DND-41 (cell line): Measurements from ENCODE around the gene SOX6.

Experiments
- ATAC-seq: fragments of 200-7000 bp; cut with Tn5 transposase; 3 replicates; pipeline ENCODE4 v1.9.1; 2021; ENCODE audit warnings: low read depth; ENCODE audit not compliant: insufficient read depth
- DNase-seq: peaks from one replicate; pipeline ENCODE4 v3.0.0-alpha.2; 2020
- H2AFZ ChIP-seq: 2 replicates; pipeline ENCODE4 v1.6.0; 2012; ENCODE audit warnings: low read depth, low read length
- H3K27ac ChIP-seq: 2 replicates; pipeline ENCODE4 v1.5.1; 2012; ENCODE audit warnings: low read length, inconsistent platforms
- H3K27me3 ChIP-seq: fragments of 200-600 bp; sonication (generic); 2 replicates; pipeline ENCODE4 v1.6.0; 2012; ENCODE audit warnings: low read length, mild to moderate bottlenecking, inconsistent platforms; ENCODE audit not compliant: insufficient read depth, poor library complexity
- H3K36me3 ChIP-seq: 2 replicates; pipeline ENCODE4 v1.5.1; 2012; ENCODE audit warnings: low read length, inconsistent platforms; ENCODE audit not compliant: insufficient read depth
- H3K4me1 ChIP-seq: 2 replicates; pipeline ENCODE4 v1.5.1; 2012; ENCODE audit warnings: mild to moderate bottlenecking, low read length; ENCODE audit not compliant: insufficient read depth
- H3K4me2 ChIP-seq: 2 replicates; pipeline ENCODE4 v1.6.0; 2012; ENCODE audit warnings: mild to moderate bottlenecking, moderate library complexity, low read length, inconsistent platforms; ENCODE audit not compliant: insufficient read depth
- H3K4me3 ChIP-seq, 2 experiments: fragments of 200-600 bp in 1 of 2; shearing (Covaris generic) in 1 of 2; 2 replicates each; pipeline ENCODE4 v1.5.1; 2012 to 2016; ENCODE audit warnings: inconsistent platforms in 2 of 2, low read length in 2 of 2, mild to moderate bottlenecking in 2 of 2, low read depth in 1 of 2, moderate library complexity in 1 of 2
- H3K79me2 ChIP-seq: 2 replicates; pipeline ENCODE4 v1.6.0; 2012; ENCODE audit warnings: low read length, inconsistent platforms; ENCODE audit not compliant: insufficient read depth
- H3K9ac ChIP-seq: 2 replicates; pipeline ENCODE4 v1.6.0; 2012; ENCODE audit warnings: low read depth, mild to moderate bottlenecking, inconsistent platforms, low read length, moderate library complexity
- H3K9me3 ChIP-seq: 2 replicates; pipeline ENCODE4 v1.5.1; 2012; ENCODE audit warnings: low read length, moderate library complexity, mild to moderate bottlenecking, inconsistent platforms; ENCODE audit not compliant: insufficient read depth, severe bottlenecking
- H4K20me1 ChIP-seq: 2 replicates; pipeline ENCODE4 v1.6.0; 2012; ENCODE audit warnings: low read length; ENCODE audit not compliant: insufficient read depth
- CTCF ChIP-seq: IDR thresholded peaks from 2 replicates; pipeline ENCODE4 v1.5.1; 2012; ENCODE audit warnings: borderline replicate concordance, low read length, moderate library complexity, mild to moderate bottlenecking; ENCODE audit not compliant: poor library complexity, severe bottlenecking; ENCODE audit errors: extremely low read depth
- EZH2 ChIP-seq: IDR thresholded peaks from 3 replicates; pipeline ENCODE4 v1.6.1; 2012; ENCODE audit warnings: borderline replicate concordance, low read depth, mild to moderate bottlenecking, moderate library complexity, low read length, inconsistent platforms; ENCODE audit not compliant: severe bottlenecking

The SOX6 gene

GRCh38 chr11:16195651-16196050 is 160.7 kb downstream of the SOX6 start:
- Histone ChIP-seq H3K4me3 (no peak overlapping the region), H2AFZ (no peak overlapping the region), H3K9me3 (no peaks in the 10 kb centered on the region), H4K20me1 (no peaks in the 10 kb centered on the region), H3K27ac (no peak overlapping the region), H3K36me3 (no peaks in the 10 kb centered on the region), H3K27me3 (no peaks in the 10 kb centered on the region), H3K4me1 (no peaks in the 10 kb centered on the region), H3K9ac (no peak overlapping the region), H3K79me2 (no peaks in the 10 kb centered on the region), H3K4me2 (no peak overlapping the region)
- no peak for ATAC-seq
- TF ChIP-seq EZH2 (no peak), CTCF (no peak)
- no peak for DNase-seq

GRCh38 chr11:16194566-16194965 is 161.8 kb downstream of the SOX6 start:
- Histone ChIP-seq H2AFZ (no peak overlapping the region), H3K79me2 (no peaks in the 10 kb centered on the region), H3K4me3 (no peak overlapping the region), H4K20me1 (no peaks in the 10 kb centered on the region), H3K27me3 (peaks cover 3% of the 10 kb centered on the region), H3K36me3 (no peaks in the 10 kb centered on the region), H3K4me2 (no peak overlapping the region), H3K9me3 (no peaks in the 10 kb centered on the region), H3K9ac (no peak overlapping the region), H3K27ac (no peak overlapping the region), H3K4me1 (no peaks in the 10 kb centered on the region)
- ATAC-seq (no peak), DNase-seq (no peak)
- TF ChIP-seq CTCF (no peak), EZH2 (no peak)

GRCh38 chr11:16193897-16194381 is 162.4 kb downstream of the SOX6 start:
- Histone ChIP-seq H3K9me3 (no peaks in the 10 kb centered on the region), H4K20me1 (no peaks in the 10 kb centered on the region), H3K4me2 (no peak overlapping the region), H3K79me2 (no peaks in the 10 kb centered on the region), H3K27ac (no peak overlapping the region), H3K9ac (no peak overlapping the region), H3K27me3 (peaks cover 3% of the 10 kb centered on the region), H3K4me3 (no peak overlapping the region), H2AFZ (no peak overlapping the region), H3K36me3 (no peaks in the 10 kb centered on the region), H3K4me1 (no peaks in the 10 kb centered on the region)
- DNase-seq (no peak), ATAC-seq (no peak)
- no peak for TF ChIP-seq CTCF
- TF ChIP-seq EZH2, result no peak

- Histone ChIP-seq H3K4me1 (no peaks in the 10 kb centered on the region), H3K4me2 (no peak overlapping the region), H3K9me3 (no peaks in the 10 kb centered on the region), H2AFZ (no peak overlapping the region), H3K4me3 (no peak overlapping the region), H3K79me2 (no peaks in the 10 kb centered on the region), H3K9ac (no peak overlapping the region), H3K27me3 (peaks cover 3% of the 10 kb centered on the region), H4K20me1 (no peaks in the 10 kb centered on the region), H3K27ac (no peak overlapping the region), H3K36me3 (no peaks in the 10 kb centered on the region)
- ATAC-seq (no peak; the same call in 2 of the 3 replicates), DNase-seq (no peak)
- TF ChIP-seq EZH2 (no peak), CTCF (no peak)
Measured at GRCh38 chr11:16191868-16192240, 164.5 kb downstream of the SOX6 start.
